ENCODE results near the gene CD3D.

Gene CD3D

DNA sequence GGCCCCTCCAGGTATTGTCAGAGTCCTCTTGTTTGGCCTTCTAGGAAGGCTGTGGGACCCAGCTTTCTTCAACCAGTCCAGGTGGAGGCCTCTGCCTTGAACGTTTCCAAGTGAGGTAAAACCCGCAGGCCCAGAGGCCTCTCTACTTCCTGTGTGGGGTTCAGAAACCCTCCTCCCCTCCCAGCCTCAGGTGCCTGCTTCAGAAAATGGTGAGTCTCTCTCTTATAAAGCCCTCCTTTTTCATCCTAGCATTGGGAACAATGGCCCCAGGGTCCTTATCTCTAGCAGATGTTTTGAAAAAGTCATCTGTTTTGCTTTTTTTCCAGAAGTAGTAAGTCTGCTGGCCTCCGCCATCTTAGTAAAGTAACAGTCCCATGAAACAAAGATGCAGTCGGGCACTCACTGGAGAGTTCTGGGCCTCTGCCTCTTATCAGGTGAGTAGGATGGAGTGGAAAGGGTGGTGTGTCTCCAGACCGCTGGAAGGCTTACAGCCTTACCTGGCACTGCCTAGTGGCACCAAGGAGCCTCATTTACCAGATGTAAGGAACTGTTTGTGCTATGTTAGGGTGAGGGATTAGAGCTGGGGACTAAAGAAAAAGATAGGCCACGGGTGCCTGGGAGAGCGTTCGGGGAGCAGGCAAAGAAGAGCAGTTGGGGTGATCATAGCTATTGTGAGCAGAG is 37.8 kb downstream of the CD3D start, which contains the start of gene CD3E:
CD3E (plus strand) TSS at position 163 of the 681 bp plus-strand sequence; CDS start at position 386, 223 bp downstream.
- H3K27me3 Mint-ChIP-seq: peaks cover 5% of the 10 kb centered on the region
- no peak within 1 kb of the TSS for H3K27ac Mint-ChIP-seq
- ATAC-seq (ENCODE audit: low read depth) (no peak), DNase-seq (ENCODE audit: low spot score in 2 of 2) (no peak)
- H3K4me1 Mint-ChIP-seq: peaks cover 5% of the 10 kb centered on the region
- no peaks in the 10 kb centered on the region for H3K36me3 Mint-ChIP-seq
- H3K4me3 Mint-ChIP-seq: no peak within 1 kb of the TSS
- H3K9me3 Mint-ChIP-seq: no peaks in the 10 kb centered on the region

DNA sequence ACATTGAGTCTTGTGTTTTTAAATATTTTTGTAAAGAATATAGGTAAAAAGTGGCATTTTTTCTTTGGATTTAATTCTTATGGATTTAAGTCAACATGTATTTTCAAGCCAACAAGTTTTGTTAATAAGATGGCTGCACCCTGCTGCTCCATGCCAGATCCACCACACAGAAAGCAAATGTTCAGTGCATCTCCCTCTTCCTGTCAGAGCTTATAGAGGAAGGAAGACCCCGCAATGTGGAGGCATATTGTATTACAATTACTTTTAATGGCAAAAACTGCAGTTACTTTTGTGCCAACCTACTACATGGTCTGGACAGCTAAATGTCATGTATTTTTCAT is 38.3 kb downstream of the CD3D start:
- ATAC-seq (ENCODE audit: low read depth) (no peak), DNase-seq (ENCODE audit: low spot score in 2 of 2) (no peak)
- H3K4me3 Mint-ChIP-seq: no peak overlapping the region
- peaks cover 5% of the 10 kb centered on the region for H3K27me3 Mint-ChIP-seq
- peaks cover 5% of the 10 kb centered on the region for H3K4me1 Mint-ChIP-seq
- no peaks in the 10 kb centered on the region for H3K36me3 Mint-ChIP-seq
- no peaks in the 10 kb centered on the region for H3K9me3 Mint-ChIP-seq
- no peak overlapping the region for H3K27ac Mint-ChIP-seq

DNA sequence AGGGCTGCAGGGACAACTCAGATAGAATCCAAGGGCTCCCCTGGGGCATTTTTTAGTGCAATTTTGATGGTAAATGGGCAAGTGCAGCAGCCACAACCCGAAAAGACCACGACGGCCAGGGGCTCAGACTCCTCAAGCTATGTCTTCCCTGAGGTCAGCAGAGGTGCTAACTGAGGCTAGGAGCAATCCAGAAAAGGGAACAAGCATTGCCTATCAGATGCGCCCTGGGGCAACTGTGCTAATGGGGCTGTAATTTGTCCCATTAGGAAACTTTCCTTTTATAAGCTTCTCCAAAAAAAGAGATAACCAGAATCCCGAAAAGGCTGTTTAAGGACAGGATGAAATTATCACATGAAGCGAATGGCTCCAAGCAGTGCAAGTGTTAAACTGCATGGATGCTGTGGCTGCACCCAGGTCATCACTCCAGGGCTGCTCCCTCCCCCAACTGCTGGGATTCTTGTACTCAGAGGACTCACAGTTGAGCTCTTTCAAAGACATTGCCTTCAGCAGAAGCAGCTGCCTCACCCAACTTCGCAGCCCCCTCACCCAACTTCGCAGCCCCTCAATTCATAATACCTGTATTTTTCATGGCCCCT is 40.8 kb downstream of the CD3D start:
- DNase-seq (ENCODE audit: low spot score in 2 of 2) (no peak), ATAC-seq (ENCODE audit: low read depth) (no peak)
- Mint-ChIP-seq H3K9me3 (no peaks in the 10 kb centered on the region), H3K27me3 (peaks cover 5% of the 10 kb centered on the region), H3K36me3 (no peaks in the 10 kb centered on the region), H3K4me3 (no peak overlapping the region), H3K4me1 (peaks cover 5% of the 10 kb centered on the region), H3K27ac (no peak overlapping the region)

DNA sequence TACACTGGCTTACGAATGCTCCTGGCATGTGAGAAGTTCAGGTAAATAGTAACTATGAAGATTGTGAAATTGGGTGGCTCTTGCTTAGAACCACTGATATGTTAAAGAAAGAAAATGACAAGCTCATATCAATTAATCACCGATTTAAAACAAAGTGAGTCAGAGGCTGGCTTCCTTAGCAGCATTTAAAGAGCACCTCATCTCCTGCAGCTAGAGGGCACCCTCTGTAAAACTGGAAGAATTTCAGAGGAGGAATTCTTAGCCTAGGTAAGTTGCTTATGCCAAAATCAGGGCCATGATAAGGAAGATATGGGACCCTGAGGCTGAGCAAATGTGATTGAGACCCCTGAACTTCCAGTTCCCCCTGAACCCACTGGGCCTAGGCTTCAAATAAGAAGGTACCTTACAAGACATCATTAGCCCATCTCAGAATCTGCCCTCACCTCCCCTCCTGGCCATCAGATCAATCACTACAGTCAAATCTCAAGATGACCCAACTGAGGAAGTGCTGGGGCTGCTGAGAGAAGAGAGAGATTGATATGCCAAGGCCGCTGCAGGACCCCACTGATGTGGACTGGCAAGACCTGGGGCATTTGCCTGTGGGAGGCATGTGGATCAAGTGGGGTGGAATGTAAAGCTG is 46.6 kb downstream of the CD3D start:
- H3K4me3 Mint-ChIP-seq: no peak overlapping the region

DNA sequence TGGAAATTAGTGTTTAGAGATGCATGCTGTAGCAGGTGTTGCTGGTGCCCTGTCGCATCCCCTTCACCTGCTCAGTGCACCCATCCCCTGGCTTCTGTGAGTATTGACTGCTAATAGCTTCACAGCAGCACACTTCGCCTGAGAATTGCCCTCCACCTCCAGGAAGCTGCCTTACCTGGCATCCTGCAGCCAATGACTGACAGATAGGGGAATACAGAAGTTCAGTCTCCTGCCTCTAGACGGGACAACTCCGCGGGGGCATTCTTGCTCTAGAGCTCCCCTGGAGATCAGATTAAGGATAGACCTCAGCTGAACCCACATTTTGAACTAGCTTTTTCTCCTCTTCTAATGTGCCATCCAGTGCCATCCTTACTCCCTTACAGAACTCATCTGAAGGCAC is 47.3 kb downstream of the CD3D start:
- ATAC-seq (ENCODE audit: low read depth) (no peak), DNase-seq (ENCODE audit: low spot score in 2 of 2) (no peak)
- no peaks in the 10 kb centered on the region for H3K36me3 Mint-ChIP-seq
- H3K9me3 Mint-ChIP-seq: no peaks in the 10 kb centered on the region
- no peak overlapping the region for H3K27ac Mint-ChIP-seq
- peaks cover 4% of the 10 kb centered on the region for H3K4me1 Mint-ChIP-seq
- no peak overlapping the region for H3K4me3 Mint-ChIP-seq
- H3K27me3 Mint-ChIP-seq: peaks cover 8% of the 10 kb centered on the region

More for the DNA sequence above, 46.6 kb downstream of the CD3D start:
- no peak overlapping the region for H3K27ac Mint-ChIP-seq
- H3K36me3 Mint-ChIP-seq: no peaks in the 10 kb centered on the region
- no peaks in the 10 kb centered on the region for H3K9me3 Mint-ChIP-seq
- DNase-seq (ENCODE audit: low spot score in 2 of 2) (no peak), ATAC-seq (ENCODE audit: low read depth) (peak; percentile 47)
- peaks cover 6% of the 10 kb centered on the region for H3K27me3 Mint-ChIP-seq
- H3K4me1 Mint-ChIP-seq: peaks cover 2% of the 10 kb centered on the region

DNA sequence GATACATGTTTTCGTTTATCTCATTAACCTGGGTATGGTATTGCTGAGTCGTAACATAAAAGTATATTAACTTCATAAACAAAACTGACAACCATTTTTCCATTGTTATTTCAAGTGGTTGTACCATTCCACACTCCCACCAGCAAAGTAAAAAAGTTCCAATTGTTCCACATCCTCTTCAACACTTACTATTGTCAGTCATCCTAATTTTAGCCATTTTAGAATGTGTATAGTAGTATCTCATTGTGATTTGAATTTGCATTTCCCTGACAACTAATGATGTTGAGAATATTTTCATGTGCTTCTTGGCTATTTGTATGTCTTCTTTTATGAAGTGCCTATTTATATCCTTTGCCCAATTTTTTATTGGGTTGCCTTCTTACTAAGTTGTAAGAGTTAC is 48.5 kb downstream of the CD3D start:
- H3K9me3 Mint-ChIP-seq: no peaks in the 10 kb centered on the region
- no peak for DNase-seq (ENCODE audit: low spot score in 2 of 2)
- no peaks in the 10 kb centered on the region for H3K36me3 Mint-ChIP-seq
- no peak overlapping the region for H3K27ac Mint-ChIP-seq
- no peak overlapping the region for H3K4me3 Mint-ChIP-seq
- ATAC-seq (ENCODE audit: low read depth): no peak
- H3K4me1 Mint-ChIP-seq: peaks cover 4% of the 10 kb centered on the region
- H3K27me3 Mint-ChIP-seq: peaks cover 10% of the 10 kb centered on the region

DNA sequence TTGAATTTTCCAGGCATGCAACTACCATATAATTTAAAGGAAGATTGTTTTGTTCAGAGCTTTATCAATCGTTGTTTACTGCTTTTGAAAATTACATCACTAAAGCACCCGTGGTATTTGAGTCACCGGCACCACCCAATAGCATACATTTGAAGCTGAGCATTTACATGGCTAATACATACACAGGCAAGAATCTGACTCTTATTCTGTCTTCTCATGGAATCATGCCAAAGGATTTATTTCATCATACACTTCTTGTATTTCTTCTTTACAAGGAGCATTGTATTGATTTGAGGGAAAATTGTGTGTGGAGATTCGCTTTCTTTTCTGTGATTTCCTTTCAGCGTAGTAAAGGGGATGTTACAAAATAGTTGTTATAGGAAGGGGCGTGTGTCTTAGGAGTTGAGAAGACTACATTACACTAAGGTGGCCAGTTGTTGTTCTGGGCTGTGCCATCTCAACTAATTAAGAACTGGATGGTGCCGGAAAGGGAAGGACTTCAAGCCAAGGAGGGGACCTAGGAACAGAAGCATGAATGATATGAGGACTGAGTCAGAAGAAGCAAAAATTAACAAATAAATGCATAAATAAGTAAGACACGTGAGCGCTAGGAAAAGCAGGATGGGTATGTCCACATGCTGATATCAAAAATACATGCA is 50.9 kb downstream of the CD3D start:
- no peak overlapping the region for H3K27ac Mint-ChIP-seq
- no peak for ATAC-seq (ENCODE audit: low read depth)

DNA sequence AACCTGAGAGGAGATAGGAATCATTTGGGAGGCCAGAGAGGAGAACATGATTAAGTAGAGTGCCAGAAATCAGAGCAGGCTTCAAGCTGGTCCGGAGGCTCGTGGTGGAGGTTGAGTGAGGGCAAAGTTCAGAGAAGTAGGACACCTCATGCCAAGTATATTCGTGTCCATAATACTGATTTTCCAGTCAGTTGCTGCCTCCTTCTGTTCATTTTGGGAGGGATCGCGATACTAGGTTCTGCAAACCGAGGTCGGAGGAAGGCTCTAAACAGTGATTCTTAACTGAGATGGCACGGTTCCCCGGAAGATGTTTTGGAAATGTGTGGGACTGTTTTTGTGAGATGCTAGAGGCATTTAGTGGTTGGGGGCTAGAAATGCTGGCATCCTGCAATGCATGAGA is 51.6 kb downstream of the CD3D start:
- no peak for DNase-seq (ENCODE audit: low spot score in 2 of 2)
- H3K4me1 Mint-ChIP-seq: peaks cover 4% of the 10 kb centered on the region
- peaks cover 11% of the 10 kb centered on the region for H3K27me3 Mint-ChIP-seq
- H3K27ac Mint-ChIP-seq: no peak overlapping the region
- peak; percentile 51 for ATAC-seq (ENCODE audit: low read depth)
- no peaks in the 10 kb centered on the region for H3K36me3 Mint-ChIP-seq
- H3K9me3 Mint-ChIP-seq: no peaks in the 10 kb centered on the region
- no peak overlapping the region for H3K4me3 Mint-ChIP-seq

More for the DNA sequence above, 50.9 kb downstream of the CD3D start:
- Mint-ChIP-seq H3K27me3 (peaks cover 10% of the 10 kb centered on the region), H3K36me3 (no peaks in the 10 kb centered on the region), H3K9me3 (no peaks in the 10 kb centered on the region), H3K4me1 (peaks cover 4% of the 10 kb centered on the region), H3K4me3 (no peak overlapping the region)
- DNase-seq (ENCODE audit: low spot score in 2 of 2): no peak

DNA sequence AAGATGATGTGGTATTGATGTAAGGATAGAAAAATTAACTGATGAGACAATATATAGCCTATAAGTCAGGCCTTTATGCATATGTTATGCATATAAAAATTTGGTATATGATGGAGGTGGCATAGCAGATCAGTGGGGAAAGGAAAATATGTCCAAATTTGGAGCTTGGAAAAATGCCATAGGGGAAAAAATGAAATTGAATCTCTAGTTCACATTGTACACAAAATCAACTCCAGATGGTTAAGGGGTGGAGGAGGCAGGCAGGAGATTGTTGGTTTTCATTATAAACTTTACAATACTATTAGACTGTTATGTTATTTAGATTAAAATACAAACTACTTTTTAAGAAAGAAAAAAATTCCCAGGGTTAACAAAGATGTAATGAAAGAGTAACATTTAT is 53.1 kb downstream of the CD3D start:
- Mint-ChIP-seq H3K9me3 (no peaks in the 10 kb centered on the region), H3K36me3 (no peaks in the 10 kb centered on the region)

More for the DNA sequence above, 53.1 kb downstream of the CD3D start:
- ATAC-seq (ENCODE audit: low read depth): no peak
- peaks cover 11% of the 10 kb centered on the region for H3K27me3 Mint-ChIP-seq
- no peak overlapping the region for H3K27ac Mint-ChIP-seq
- peaks cover 4% of the 10 kb centered on the region for H3K4me1 Mint-ChIP-seq
- no peak for DNase-seq (ENCODE audit: low spot score in 2 of 2)
- H3K4me3 Mint-ChIP-seq: no peak overlapping the region
